K562 (cell line): ENCODE results near the gene STIL. TPM values are rescaled to one million over a fixed set of nuclear protein-coding genes. Genes with fewer than 3 reads are reported as not detected.

Source experiments
- STAT5A ChIP-seq: IDR thresholded peaks from 2 replicates; pipeline ENCODE4 v1.6.1; 2012; ENCODE audit warnings: low read length, inconsistent platforms, borderline replicate concordance
- polyA plus RNA-seq, 8 experiments: library from polyadenylated mRNA; depleted of rRNA in 4 of 8; stranded (reverse) in 5 of 8; unstranded in 3 of 8; fragments of >200 nt; fragmentation: Nextera tagmentation in 2 of 8; fragmentation: Illumina TruSeq in 1 of 8; extraction: Ambion mirVana in 2 of 8; extraction: Trizol in 1 of 8; gene quantifications; 2 replicates each; pipeline versions ENCODE4 v1.2.1 to v1.2.3, GENCODE V29; 2011 to 2014; ENCODE audit warnings: inconsistent platforms in 1 of 8, missing spikeins in 1 of 8
- total RNA-seq, 7 experiments: library from RNA; depleted of rRNA in 6 of 7; stranded (reverse); fragments of >200 nt in 6 of 7; fragmentation: Illumina TruSeq in 2 of 7; extraction: Trizol in 2 of 7; gene quantifications; 2 replicates each; pipeline versions ENCODE4 v1.2.1 to v1.2.3, GENCODE V29; 2011 to 2021; ENCODE audit warnings: low replicate concordance in 1 of 7
- TF ChIP-seq, protein P1 (sequence below), 2 experiments: fragments of 450-650 bp; IDR thresholded peaks; 2 replicates each; pipeline ENCODE4 v1.6.1; 2016
- TF ChIP-seq, protein P2 (sequence below): IDR thresholded peaks from 2 replicates; pipeline ENCODE4 v1.6.1; 2012; ENCODE audit warnings: low read depth, low read length, improper control_type of control experiment, borderline replicate concordance
- TF ChIP-seq, protein P3 (sequence below): fragments of 450-650 bp; conservative IDR thresholded peaks from 2 replicates; pipeline ENCODE4 v1.6.1; 2016; ENCODE audit warnings: missing genetic modification characterization, low read depth, mild to moderate bottlenecking, control low read depth, missing compliant biosample characterization

The STIL gene
- total and polyA plus RNA-seq, 9 of the 15 experiments (the other 6 are each of a cell fraction or from before 2014, with no cell fraction given), result 10.5 to 77.4 (median 39.6) TPM

DNA sequence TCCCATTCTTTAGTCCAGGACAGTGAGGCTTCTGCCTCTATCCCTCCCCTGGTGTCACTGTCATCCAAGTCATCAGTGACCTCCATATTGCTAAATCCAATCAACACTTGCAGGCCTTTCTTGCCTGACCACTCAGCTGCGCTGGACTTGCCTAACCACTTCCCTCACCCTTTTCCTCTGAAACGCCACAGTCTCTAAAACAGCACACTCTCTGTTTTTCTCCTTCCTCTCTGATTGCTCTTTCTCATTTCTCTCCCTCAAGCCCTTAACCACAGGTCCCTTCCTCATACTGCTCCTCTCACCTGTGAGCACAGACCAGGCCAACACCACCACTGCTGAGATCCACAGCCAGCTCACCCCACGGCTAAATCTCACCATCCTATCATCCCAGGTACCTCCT, 99.4 kb downstream of the STIL start (continued):
- TF ChIP-seq, protein P1, sequence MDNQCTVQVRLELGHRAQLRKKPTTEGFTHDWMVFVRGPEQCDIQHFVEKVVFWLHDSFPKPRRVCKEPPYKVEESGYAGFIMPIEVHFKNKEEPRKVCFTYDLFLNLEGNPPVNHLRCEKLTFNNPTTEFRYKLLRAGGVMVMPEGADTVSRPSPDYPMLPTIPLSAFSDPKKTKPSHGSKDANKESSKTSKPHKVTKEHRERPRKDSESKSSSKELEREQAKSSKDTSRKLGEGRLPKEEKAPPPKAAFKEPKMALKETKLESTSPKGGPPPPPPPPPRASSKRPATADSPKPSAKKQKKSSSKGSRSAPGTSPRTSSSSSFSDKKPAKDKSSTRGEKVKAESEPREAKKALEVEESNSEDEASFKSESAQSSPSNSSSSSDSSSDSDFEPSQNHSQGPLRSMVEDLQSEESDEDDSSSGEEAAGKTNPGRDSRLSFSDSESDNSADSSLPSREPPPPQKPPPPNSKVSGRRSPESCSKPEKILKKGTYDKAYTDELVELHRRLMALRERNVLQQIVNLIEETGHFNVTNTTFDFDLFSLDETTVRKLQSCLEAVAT (IDR thresholded peaks at IDR 0.05), result peak in 1 of 2 experiments; percentile 69; a peak in 1 of 4 replicates
- TF ChIP-seq, protein P2, sequence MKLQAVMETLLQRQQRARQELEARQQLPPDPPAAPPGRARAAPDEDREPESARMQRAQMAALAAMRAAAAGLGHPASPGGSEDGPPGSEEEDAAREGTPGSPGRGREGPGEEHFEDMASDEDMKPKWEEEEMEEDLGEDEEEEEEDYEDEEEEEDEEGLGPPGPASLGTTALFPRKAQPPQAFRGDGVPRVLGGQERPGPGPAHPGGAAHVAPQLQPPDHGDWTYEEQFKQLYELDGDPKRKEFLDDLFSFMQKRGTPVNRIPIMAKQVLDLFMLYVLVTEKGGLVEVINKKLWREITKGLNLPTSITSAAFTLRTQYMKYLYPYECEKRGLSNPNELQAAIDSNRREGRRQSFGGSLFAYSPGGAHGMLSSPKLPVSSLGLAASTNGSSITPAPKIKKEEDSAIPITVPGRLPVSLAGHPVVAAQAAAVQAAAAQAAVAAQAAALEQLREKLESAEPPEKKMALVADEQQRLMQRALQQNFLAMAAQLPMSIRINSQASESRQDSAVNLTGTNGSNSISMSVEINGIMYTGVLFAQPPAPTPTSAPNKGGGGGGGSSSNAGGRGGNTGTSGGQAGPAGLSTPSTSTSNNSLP, result no peak
- TF ChIP-seq STAT5A, result no peak
- TF ChIP-seq, protein P3, sequence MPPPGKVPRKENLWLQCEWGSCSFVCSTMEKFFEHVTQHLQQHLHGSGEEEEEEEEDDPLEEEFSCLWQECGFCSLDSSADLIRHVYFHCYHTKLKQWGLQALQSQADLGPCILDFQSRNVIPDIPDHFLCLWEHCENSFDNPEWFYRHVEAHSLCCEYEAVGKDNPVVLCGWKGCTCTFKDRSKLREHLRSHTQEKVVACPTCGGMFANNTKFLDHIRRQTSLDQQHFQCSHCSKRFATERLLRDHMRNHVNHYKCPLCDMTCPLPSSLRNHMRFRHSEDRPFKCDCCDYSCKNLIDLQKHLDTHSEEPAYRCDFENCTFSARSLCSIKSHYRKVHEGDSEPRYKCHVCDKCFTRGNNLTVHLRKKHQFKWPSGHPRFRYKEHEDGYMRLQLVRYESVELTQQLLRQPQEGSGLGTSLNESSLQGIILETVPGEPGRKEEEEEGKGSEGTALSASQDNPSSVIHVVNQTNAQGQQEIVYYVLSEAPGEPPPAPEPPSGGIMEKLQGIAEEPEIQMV (tag), result no peak
